HCT116 (cell line): ENCODE results near the gene GALR3. TPM values are rescaled to one million over a fixed set of nuclear protein-coding genes. Genes with fewer than 3 reads are reported as not detected.

Source experiments
- ATAC-seq: fragments of 200-7000 bp; cut with Tn5 transposase; 2 replicates; pipeline ENCODE4 v1.9.1; 2020; ENCODE audit warnings: mild to moderate bottlenecking, moderate library complexity
- BruUV-seq: library from RNA; stranded (reverse); fragments of 400-500 nt; replicated peaks from 2 replicates; lab custom pipeline; 2021; lab: Mats Ljungman, UMichigan
- CTCF ChIA-PET: fragments of 300-600 bp; sonication (Branson Sonifier 250); formaldehyde crosslinking; loops from one replicate; lab custom pipeline; 2021; ENCODE audit warnings: antibody characterized with exemption; lab: Charles Lee
- POLR2A ChIA-PET: fragments of 300-600, 350-600 bp; sonication (Branson Sonifier 250); formaldehyde crosslinking; loops from one replicate; lab custom pipeline; 2021; ENCODE audit warnings: antibody characterized with exemption; lab: Charles Lee
- RAD21 ChIA-PET, 2 experiments: fragments of 300-600 bp; sonication (Branson Sonifier 250); formaldehyde crosslinking; loops; one replicate each; lab custom pipeline; 2023; ENCODE audit warnings: low total read pairs in 2 of 2; ENCODE audit not compliant: uncharacterized antibody in 2 of 2, unreplicated experiment in 2 of 2, low non-redundant PET in 1 of 2; lab: Charles Lee
- DNase-seq: peaks from one replicate; pipeline ENCODE4 v3.0.0-alpha.2; 2010; ENCODE audit warnings: low read depth, low spot score
- H2AFZ ChIP-seq: fragments of 200-600 bp; shearing (Covaris generic), sonication (generic); 2 replicates; pipeline ENCODE4 v1.6.1; 2017; ENCODE audit warnings: low read depth, mixed run types, mixed read lengths, antibody characterized with exemption, low read length; ENCODE audit not compliant: poor library complexity, severe bottlenecking
- H3K27ac ChIP-seq: 2 replicates; pipeline ENCODE4 v1.5.1; 2012; ENCODE audit warnings: low read depth, low read length
- H3K27me3 ChIP-seq: fragments of 200-600 bp; sonication (generic); 2 replicates; pipeline ENCODE4 v1.6.1; 2016; ENCODE audit warnings: mixed run types, low read length, mixed read lengths; ENCODE audit not compliant: insufficient read depth
- H3K36me3 ChIP-seq, 2 experiments: fragments of 200-500 bp in 1 of 2; fragments of 200-600 bp in 1 of 2; sonication (Bioruptor generic) in 1 of 2; sonication (generic) in 1 of 2; 2 replicates each; pipeline versions ENCODE4 v1.5.1 to v1.6.1; 2014 to 2016; ENCODE audit warnings: low read length in 2 of 2, inconsistent platforms in 1 of 2, mixed read lengths in 1 of 2, mixed run types in 1 of 2; ENCODE audit not compliant: insufficient read depth in 2 of 2, control insufficient read depth in 1 of 2
- H3K4me1 ChIP-seq, 2 experiments: fragments of 200-600 bp in 1 of 2; sonication (generic) in 1 of 2; 2 replicates each; pipeline versions ENCODE4 v1.5.1 to v1.6.1; 2012 to 2017; ENCODE audit warnings: low read length in 2 of 2, inconsistent platforms in 1 of 2, mild to moderate bottlenecking in 1 of 2, mixed read lengths in 1 of 2, mixed run types in 1 of 2, moderate library complexity in 1 of 2; ENCODE audit not compliant: insufficient read depth in 2 of 2, control insufficient read depth in 1 of 2
- H3K4me2 ChIP-seq: fragments of 200-600 bp; sonication (generic); 2 replicates; pipeline ENCODE4 v1.6.1; 2017; ENCODE audit warnings: mixed run types, low read length, mixed read lengths
- H3K4me3 ChIP-seq, 2 experiments: fragments of 200-600 bp in 1 of 2; sonication (generic) in 1 of 2; replicated peaks in 1 of 2; 2 replicates each; pipeline ENCODE4 v1.5.1; 2011 to 2016; ENCODE audit warnings: low read length in 2 of 2, control low read depth in 1 of 2, low read depth in 1 of 2, mild to moderate bottlenecking in 1 of 2, mixed read lengths in 1 of 2, mixed run types in 1 of 2
- H3K79me2 ChIP-seq: fragments of 200-600 bp; sonication (generic); 2 replicates; pipeline ENCODE4 v1.6.1; 2017; ENCODE audit warnings: mild to moderate bottlenecking, mixed run types, low read length, moderate library complexity, mixed read lengths; ENCODE audit not compliant: insufficient read depth
- H3K9ac ChIP-seq: fragments of 200-600 bp; sonication (generic); 2 replicates; pipeline ENCODE4 v1.6.1; 2016; ENCODE audit warnings: low read length, mixed read lengths
- H3K9me2 ChIP-seq: fragments of 200-600 bp; sonication (generic), shearing (Covaris generic); 2 replicates; pipeline ENCODE4 v1.6.1; 2017; ENCODE audit warnings: mixed run types, mild to moderate bottlenecking, moderate library complexity; ENCODE audit not compliant: insufficient read depth
- H3K9me3 ChIP-seq, 2 experiments: fragments of 200-500 bp in 1 of 2; fragments of 200-600 bp in 1 of 2; sonication (Bioruptor generic) in 1 of 2; sonication (generic) in 1 of 2; 2 replicates each; pipeline ENCODE4 v1.6.1; 2014 to 2017; ENCODE audit warnings: low read length in 2 of 2, mixed read lengths in 2 of 2, inconsistent platforms in 1 of 2, low read depth in 1 of 2, mild to moderate bottlenecking in 1 of 2, mixed run types in 1 of 2, moderate library complexity in 1 of 2; ENCODE audit not compliant: control insufficient read depth in 1 of 2, insufficient read depth in 1 of 2
- H4K20me1 ChIP-seq: fragments of 200-600 bp; sonication (generic), shearing (Covaris generic); 2 replicates; pipeline ENCODE4 v1.6.1; 2017; ENCODE audit warnings: mixed run types, mild to moderate bottlenecking, moderate library complexity; ENCODE audit not compliant: insufficient read depth
- POLR2A ChIP-seq: IDR thresholded peaks from 2 replicates; pipeline ENCODE4 v1.7.0; 2011; ENCODE audit warnings: borderline replicate concordance; ENCODE audit not compliant: insufficient read depth, insufficient read length; ENCODE audit errors: extremely low read depth
- POLR2AphosphoS5 ChIP-seq: IDR thresholded peaks from 2 replicates; pipeline ENCODE4 v1.6.1; 2011; ENCODE audit warnings: mild to moderate bottlenecking, low read depth, low read length, moderate library complexity
- RAD21 ChIP-seq: IDR thresholded peaks from 2 replicates; pipeline ENCODE4 v1.6.1; 2012; ENCODE audit warnings: low read depth, mild to moderate bottlenecking
- TCF7L2 ChIP-seq: IDR thresholded peaks from 2 replicates; pipeline ENCODE4 v1.7.0; 2011; ENCODE audit warnings: borderline replicate concordance, inconsistent platforms; ENCODE audit not compliant: insufficient read depth, insufficient read length; ENCODE audit errors: extremely low read depth
- YY1 ChIP-seq: IDR thresholded peaks from 2 replicates; pipeline ENCODE4 v1.6.1; 2011; ENCODE audit warnings: low read length, low read depth, moderate library complexity, mild to moderate bottlenecking; ENCODE audit not compliant: insufficient replicate concordance; ENCODE audit errors: extremely low read depth
- ZNF274 ChIP-seq: fragments of 200-500 bp; sonication (Bioruptor generic); IDR thresholded peaks from 2 replicates; pipeline ENCODE4 v1.6.1; 2014; ENCODE audit warnings: mild to moderate bottlenecking, low read depth, low read length, inconsistent platforms
- intact Hi-C: fragments of 100-400 bp; cut with micrococcal nuclease; formaldehyde crosslinking; loops from 2 replicates; pipeline ENCODE4 v1.10.0; 2022
- total RNA-seq: library from RNA; stranded (reverse); gene quantifications from one replicate; pipeline ENCODE4 v1.2.1, GENCODE V29; 2021; ENCODE audit not compliant: unreplicated experiment
- TF ChIP-seq, protein P1 (sequence below), 3 experiments: fragments of 200-600 bp in 1 of 3; sonication (generic) in 1 of 3; IDR thresholded peaks in 2 of 3; conservative IDR thresholded peaks in 1 of 3; 2 replicates each; pipeline ENCODE4 v1.5.1; 2012 to 2017; ENCODE audit warnings: low read depth in 2 of 3, low read length in 2 of 3, antibody characterized with exemption in 1 of 3, borderline replicate concordance in 1 of 3, control low read depth in 1 of 3, mild to moderate bottlenecking in 1 of 3, mixed read lengths in 1 of 3, mixed run types in 1 of 3, moderate library complexity in 1 of 3; ENCODE audit not compliant: insufficient read depth in 1 of 3

GALR3 gene
- total RNA-seq, 1 experiment from 2014 or later, result 0.32 TPM

DNA sequence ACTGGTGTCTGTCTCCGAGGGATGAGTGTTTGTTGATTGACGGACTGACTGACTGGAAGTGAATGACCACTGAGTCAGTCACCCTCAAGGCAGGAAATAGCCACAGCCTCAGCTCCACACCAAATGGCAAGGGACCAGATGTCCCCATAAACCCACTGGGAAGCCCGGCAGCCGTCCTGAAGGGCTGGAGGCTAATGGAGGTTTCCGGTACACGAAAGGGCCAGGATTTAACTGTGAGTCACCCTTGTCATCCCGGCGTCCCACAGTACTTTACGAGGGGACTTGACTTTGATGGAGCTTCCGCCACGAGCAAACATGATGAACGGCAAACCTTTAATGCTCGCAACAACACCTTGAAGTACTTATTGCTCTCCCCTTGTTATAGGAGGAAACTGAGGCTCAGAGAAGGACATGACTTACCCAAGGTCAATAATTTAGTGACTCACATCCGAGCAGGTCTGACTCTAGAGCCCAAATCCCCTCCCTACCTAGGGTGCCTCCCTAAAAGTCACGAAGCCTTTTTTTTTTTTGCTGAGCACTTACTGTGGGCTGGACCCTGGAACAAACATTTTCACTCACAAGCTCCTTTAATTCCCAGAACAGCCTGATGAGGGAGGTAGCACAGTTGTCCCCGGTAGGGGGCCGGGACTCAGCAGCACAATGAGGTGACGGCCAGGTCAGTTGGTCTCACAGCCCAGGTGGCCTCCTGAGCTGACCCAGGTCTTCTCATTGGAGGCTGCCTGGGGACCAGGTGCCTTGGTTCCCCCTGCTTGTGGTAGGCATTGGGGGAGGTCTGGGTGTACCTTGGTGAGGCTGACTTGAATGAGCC, 40.6 kb upstream of the GALR3 start:
- peak overlapping the region; percentile 85 for H3K27ac ChIP-seq
- no peaks in the 10 kb centered on the region for H4K20me1 ChIP-seq
- ATAC-seq (peak; percentile 73), DNase-seq (peak; percentile 97)
- peak overlapping the region; percentile 8 to 20; a peak in 3 of 4 replicates for H3K4me3 ChIP-seq
- intact Hi-C loops, result loop anchor here (5.0 kb wide), 1 partner anchor 40 kb away; no protein-coding TSS in a partner anchor
- TF ChIP-seq, protein P1, sequence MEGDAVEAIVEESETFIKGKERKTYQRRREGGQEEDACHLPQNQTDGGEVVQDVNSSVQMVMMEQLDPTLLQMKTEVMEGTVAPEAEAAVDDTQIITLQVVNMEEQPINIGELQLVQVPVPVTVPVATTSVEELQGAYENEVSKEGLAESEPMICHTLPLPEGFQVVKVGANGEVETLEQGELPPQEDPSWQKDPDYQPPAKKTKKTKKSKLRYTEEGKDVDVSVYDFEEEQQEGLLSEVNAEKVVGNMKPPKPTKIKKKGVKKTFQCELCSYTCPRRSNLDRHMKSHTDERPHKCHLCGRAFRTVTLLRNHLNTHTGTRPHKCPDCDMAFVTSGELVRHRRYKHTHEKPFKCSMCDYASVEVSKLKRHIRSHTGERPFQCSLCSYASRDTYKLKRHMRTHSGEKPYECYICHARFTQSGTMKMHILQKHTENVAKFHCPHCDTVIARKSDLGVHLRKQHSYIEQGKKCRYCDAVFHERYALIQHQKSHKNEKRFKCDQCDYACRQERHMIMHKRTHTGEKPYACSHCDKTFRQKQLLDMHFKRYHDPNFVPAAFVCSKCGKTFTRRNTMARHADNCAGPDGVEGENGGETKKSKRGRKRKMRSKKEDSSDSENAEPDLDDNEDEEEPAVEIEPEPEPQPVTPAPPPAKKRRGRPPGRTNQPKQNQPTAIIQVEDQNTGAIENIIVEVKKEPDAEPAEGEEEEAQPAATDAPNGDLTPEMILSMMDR (IDR thresholded peaks at IDR 0.05 in 2 of 3, conservative IDR thresholded peaks at IDR 0.05 in 1 of 3; ENCODE audit: borderline replicate concordance in 1 of 3, insufficient read depth in 1 of 3, low read depth in 2 of 3, low read length in 2 of 3), result peak in 2 of 3 experiments; percentile 67 to 71; a peak in 4 of 6 replicates
- TF ChIP-seq POLR2AphosphoS5 (peak; percentile 78), ZNF274 (no peak), YY1 (peak; percentile 46), RAD21 (no peak), TCF7L2 (peak; percentile 100), POLR2A (peak; percentile 26)
- no peaks in the 10 kb centered on the region for H3K79me2 ChIP-seq
- no peaks in the 10 kb centered on the region for H3K9me3 ChIP-seq
- no peaks in the 10 kb centered on the region for H3K9me2 ChIP-seq
- H3K9ac ChIP-seq, result peak overlapping the region; percentile 57
- ChIA-PET CTCF (interaction anchor here (0.9 to 3.0 kb wide), 15 partner anchors 10 to 176 kb away, joined by 3 to 23 read pairs (median 6); partner anchors contain the start of genes GCAT, GGA1 and LGALS1), POLR2A (interaction anchor here (0.7 to 5.5 kb wide), 20 partner anchors 9 to 174 kb away, joined by 3 to 63 read pairs (median 4); partner anchors contain the start of genes ANKRD54, GCAT, GGA1 and LGALS1), RAD21 (interaction anchor here (0.6 to 2.4 kb wide), 8 partner anchors 10 to 115 kb away, joined by 3 to 14 read pairs (median 4); partner anchors contain the start of gene GCAT (in 1 of the 2))
- H2AFZ ChIP-seq, result no peak overlapping the region
- H3K4me2 ChIP-seq, result peak overlapping the region; percentile 72
- no TSS peak for BruUV-seq
- peaks cover 58 to 78% of the 10 kb centered on the region in 2 experiments for H3K4me1 ChIP-seq
- no peaks in the 10 kb centered on the region for H3K27me3 ChIP-seq
- no peaks in the 10 kb centered on the region for H3K36me3 ChIP-seq
